ENCODE measurements around the gene SRGAP1.

- TF ChIP-seq SIN3A (IDR thresholded peaks at IDR 0.05; ENCODE audit: borderline replicate concordance, insufficient read depth, low read length) (no peak), TAF1 (IDR thresholded peaks at IDR 0.05; ENCODE audit: borderline replicate concordance, insufficient read depth, low read length) (no peak), REST (IDR thresholded peaks at IDR 0.05; ENCODE audit: insufficient read depth in 1 of 2, low read depth in 2 of 2, low read length in 2 of 2) (no peak), POLR2AphosphoS5 (IDR thresholded peaks at IDR 0.05; ENCODE audit: low read depth, low read length) (no peak), FOXP2 (optimal IDR thresholded peaks at IDR 0.05; ENCODE audit: borderline replicate concordance, extremely low read depth, extremely low read length, insufficient read depth) (no peak)
Measured at GRCh38 chr12:63816031-63816430, 28.5 kb upstream of the SRGAP1 start.

Measured in PFSK-1 (cell line).